SU-DHL-6 (cell line): ENCODE measurements around the gene HBB.

Experiments used
- CTCF ChIP-seq: fragments of 200-600 bp; sonication (generic); IDR thresholded peaks from one replicate; pipeline ENCODE4 v1.5.1; 2017; ENCODE audit warnings: antibody characterized with exemption, mild to moderate bottlenecking, low read length, moderate library complexity; ENCODE audit not compliant: insufficient read depth, poor library complexity, severe bottlenecking
- EZH2phosphoT487 ChIP-seq: fragments of 200-600 bp; sonication (generic), shearing (Covaris generic); conservative IDR thresholded peaks from 2 replicates; pipeline ENCODE4 v1.6.1; 2018; ENCODE audit warnings: mild to moderate bottlenecking, antibody characterized with exemption, low read length, moderate library complexity, mixed read lengths

- no peak for TF ChIP-seq CTCF
- no peak for TF ChIP-seq EZH2phosphoT487
Observed at GRCh38 chr11:5227681-5228080, 810 bp upstream of the HBB start.
